HepG2 (cell line): ENCODE data around the gene COMMD8. TPM values are rescaled to one million over a fixed set of nuclear protein-coding genes. Genes with fewer than 3 reads are reported as not detected.

Source experiments
- BRD4 ChIP-seq: sonication (generic); formaldehyde crosslinking; IDR thresholded peaks from 2 replicates; pipeline ENCODE4 v1.4.0; 2020; ENCODE audit warnings: missing genetic modification reagents
- CAMTA2 ChIP-seq: sonication (generic); formaldehyde crosslinking; IDR thresholded peaks from 2 replicates; pipeline ENCODE4 v1.4.0; 2020; ENCODE audit warnings: mild to moderate bottlenecking, missing genetic modification reagents, borderline replicate concordance
- CCDC6 ChIP-seq: sonication (generic); formaldehyde crosslinking; IDR thresholded peaks from 2 replicates; pipeline ENCODE4 v1.8.1; 2022; ENCODE audit warnings: mild to moderate bottlenecking, missing genetic modification reagents, moderate library complexity
- HNRNPK ChIP-seq: fragments of 200-400 bp; formaldehyde crosslinking; IDR thresholded peaks from 2 replicates; pipeline ENCODE4 v1.6.1; 2018; ENCODE audit warnings: low read length, low read depth, moderate library complexity, mild to moderate bottlenecking; ENCODE audit not compliant: poor library complexity, severe bottlenecking
- NFE2L2 ChIP-seq: fragments of 150-350 bp; IDR thresholded peaks from 2 replicates; pipeline ENCODE4 v1.6.1; 2014; ENCODE audit warnings: low read length
- REL ChIP-seq: sonication (generic); formaldehyde crosslinking; conservative IDR thresholded peaks from 2 replicates; pipeline ENCODE4 v1.8.0; 2022; ENCODE audit warnings: mild to moderate bottlenecking, missing genetic modification reagents, moderate library complexity
- SRSF4 ChIP-seq: fragments of 200-400 bp; formaldehyde crosslinking; IDR thresholded peaks from one replicate; pipeline ENCODE4 v1.6.1; 2018; ENCODE audit warnings: mild to moderate bottlenecking, low read depth, low read length, moderate library complexity; ENCODE audit not compliant: poor library complexity, severe bottlenecking
- TCF7 ChIP-seq: sonication (generic); IDR thresholded peaks from 2 replicates; pipeline ENCODE4 v1.6.1; 2016; ENCODE audit warnings: antibody characterized with exemption, low read depth
- ZFP82 ChIP-seq: sonication (generic); formaldehyde crosslinking; IDR thresholded peaks from 2 replicates; pipeline ENCODE4 v1.5.1; 2020; ENCODE audit warnings: mild to moderate bottlenecking, missing genetic modification reagents, borderline replicate concordance
- ZKSCAN5 ChIP-seq: sonication (generic); formaldehyde crosslinking; IDR thresholded peaks from 2 replicates; pipeline ENCODE4 v1.5.1; 2020; ENCODE audit warnings: mild to moderate bottlenecking, missing genetic modification reagents
- ZNF10 ChIP-seq: sonication (generic); formaldehyde crosslinking; IDR thresholded peaks from 2 replicates; pipeline ENCODE4 v1.4.0; 2020; ENCODE audit warnings: mild to moderate bottlenecking, low read depth, missing genetic modification reagents, borderline replicate concordance
- ZNF124 ChIP-seq: sonication (generic); formaldehyde crosslinking; IDR thresholded peaks from 2 replicates; pipeline ENCODE4 v1.4.0; 2020; ENCODE audit warnings: missing genetic modification reagents
- ZNF160 ChIP-seq: sonication (generic); formaldehyde crosslinking; IDR thresholded peaks from 2 replicates; pipeline ENCODE4 v1.8.0; 2022; ENCODE audit warnings: mild to moderate bottlenecking, inconsistent platforms, missing genetic modification reagents
- ZNF468 ChIP-seq: sonication (generic); formaldehyde crosslinking; IDR thresholded peaks from 2 replicates; pipeline ENCODE4 v1.8.0; 2022; ENCODE audit warnings: mild to moderate bottlenecking, moderate library complexity, missing genetic modification reagents
- ZNF737 ChIP-seq: sonication (generic); formaldehyde crosslinking; IDR thresholded peaks from 2 replicates; pipeline ENCODE4 v1.5.0; 2020; ENCODE audit warnings: missing genetic modification reagents, mild to moderate bottlenecking, borderline replicate concordance
- ZNF773 ChIP-seq: sonication (generic); formaldehyde crosslinking; IDR thresholded peaks from 2 replicates; pipeline ENCODE4 v1.4.0; 2020; ENCODE audit warnings: missing genetic modification reagents, borderline replicate concordance
- ZNF776 ChIP-seq: sonication (generic); formaldehyde crosslinking; IDR thresholded peaks from 2 replicates; pipeline ENCODE4 v1.4.0; 2020; ENCODE audit warnings: mild to moderate bottlenecking, missing genetic modification reagents
- ZNF883 ChIP-seq: sonication (generic); formaldehyde crosslinking; IDR thresholded peaks from 2 replicates; pipeline ENCODE4 v1.5.1; 2020; ENCODE audit warnings: mild to moderate bottlenecking, missing genetic modification reagents; ENCODE audit errors: not compliant biosample characterization
- polyA plus RNA-seq, 8 experiments: library from polyadenylated mRNA; depleted of rRNA in 3 of 8; stranded (reverse) in 7 of 8; unstranded in 1 of 8; fragments of >200 nt; fragmentation: Illumina TruSeq in 4 of 8; extraction: Trizol in 4 of 8; gene quantifications; 2 replicates each; pipeline versions ENCODE4 v1.2.1 to v1.2.3, GENCODE V29; 2011 to 2016; ENCODE audit warnings: low read depth in 4 of 8, missing spikeins in 1 of 8, mixed read lengths in 1 of 8; ENCODE audit not compliant: insufficient read depth in 1 of 8
- total RNA-seq, 5 experiments: library from RNA; depleted of rRNA; stranded (reverse); fragments of >200 nt; fragmentation: Illumina TruSeq; extraction: Trizol; gene quantifications; 2 replicates each; pipeline ENCODE4 v1.2.3, GENCODE V29; 2016; ENCODE audit warnings: low read depth in 1 of 5
- TF ChIP-seq, protein P1 (sequence below): sonication (generic); formaldehyde crosslinking; IDR thresholded peaks from 2 replicates; pipeline ENCODE4 v1.4.0; 2020; ENCODE audit warnings: missing genetic modification reagents
- TF ChIP-seq, protein P2 (sequence below): sonication (generic); formaldehyde crosslinking; IDR thresholded peaks from 2 replicates; pipeline ENCODE4 v1.4.0; 2020; ENCODE audit warnings: missing genetic modification reagents
- TF ChIP-seq, protein P3 (sequence below): IDR thresholded peaks from 2 replicates; pipeline ENCODE4 v1.6.1; 2016; ENCODE audit warnings: control low read depth

Gene COMMD8
- total and polyA plus RNA-seq, 2 of the 13 experiments (the other 11 are each of a cell fraction or from before 2014, with no cell fraction given): 7.1 to 20.3 TPM

DNA sequence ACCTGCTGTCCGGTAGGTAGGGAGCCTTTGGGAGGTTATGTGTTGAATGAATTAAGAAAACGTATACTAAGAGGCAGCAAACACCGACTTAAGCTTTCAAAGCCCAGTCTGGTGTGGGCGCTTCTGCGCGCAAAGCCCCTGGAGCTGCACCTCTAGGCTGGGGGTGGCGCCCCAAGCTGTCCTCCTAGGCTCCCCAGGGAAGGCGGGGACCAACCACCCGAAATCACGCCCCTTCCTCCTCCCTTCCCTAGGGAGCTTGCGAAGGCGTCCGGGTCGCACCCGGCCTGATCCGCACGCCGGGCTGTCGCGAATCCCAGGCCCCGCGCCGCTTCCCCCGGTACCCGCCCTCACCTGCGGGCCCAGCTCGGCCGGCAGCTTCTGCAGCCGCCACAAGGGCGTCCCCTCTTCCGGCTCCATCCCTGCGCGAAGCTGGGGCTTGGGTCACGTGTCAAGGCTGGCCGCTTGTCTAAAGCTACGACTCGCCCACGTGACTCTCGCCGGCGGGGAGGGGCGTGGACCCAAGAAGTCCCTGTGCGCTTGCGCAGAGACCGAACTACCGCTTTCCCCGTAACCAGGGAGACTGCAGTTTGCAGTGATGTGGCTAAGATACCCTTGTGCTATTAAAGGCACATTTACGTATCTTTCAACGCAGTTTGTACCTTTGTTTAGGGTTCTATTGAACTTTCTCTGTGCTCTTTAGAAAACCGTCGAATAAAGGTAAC is at the start of gene COMMD8 (continued):
- no peak for TF ChIP-seq CAMTA2 (CRISPR knock-in tag)
- TF ChIP-seq ZNF773 (CRISPR knock-in tag): no peak
- no peak for TF ChIP-seq ZNF10 (CRISPR knock-in tag)
- TF ChIP-seq, protein P1, sequence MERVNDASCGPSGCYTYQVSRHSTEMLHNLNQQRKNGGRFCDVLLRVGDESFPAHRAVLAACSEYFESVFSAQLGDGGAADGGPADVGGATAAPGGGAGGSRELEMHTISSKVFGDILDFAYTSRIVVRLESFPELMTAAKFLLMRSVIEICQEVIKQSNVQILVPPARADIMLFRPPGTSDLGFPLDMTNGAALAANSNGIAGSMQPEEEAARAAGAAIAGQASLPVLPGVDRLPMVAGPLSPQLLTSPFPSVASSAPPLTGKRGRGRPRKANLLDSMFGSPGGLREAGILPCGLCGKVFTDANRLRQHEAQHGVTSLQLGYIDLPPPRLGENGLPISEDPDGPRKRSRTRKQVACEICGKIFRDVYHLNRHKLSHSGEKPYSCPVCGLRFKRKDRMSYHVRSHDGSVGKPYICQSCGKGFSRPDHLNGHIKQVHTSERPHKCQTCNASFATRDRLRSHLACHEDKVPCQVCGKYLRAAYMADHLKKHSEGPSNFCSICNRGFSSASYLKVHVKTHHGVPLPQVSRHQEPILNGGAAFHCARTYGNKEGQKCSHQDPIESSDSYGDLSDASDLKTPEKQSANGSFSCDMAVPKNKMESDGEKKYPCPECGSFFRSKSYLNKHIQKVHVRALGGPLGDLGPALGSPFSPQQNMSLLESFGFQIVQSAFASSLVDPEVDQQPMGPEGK (CRISPR knock-in tag): peak; percentile 80
- peak; percentile 25; the same call in 1 of the 2 replicates for TF ChIP-seq ZNF776 (CRISPR knock-in tag)
- TF ChIP-seq HNRNPK: peak; percentile 52
- TF ChIP-seq REL (CRISPR knock-in tag): no peak
- 0 out of 2 replicates have a peak, but pooled peaks have one; percentile 67 for TF ChIP-seq ZNF124 (CRISPR knock-in tag)
- TF ChIP-seq ZKSCAN5 (CRISPR knock-in tag): no peak
- peak; percentile 24 for TF ChIP-seq ZNF883 (CRISPR knock-in tag)
- TF ChIP-seq ZNF737 (CRISPR knock-in tag): no peak
- TF ChIP-seq, protein P2, sequence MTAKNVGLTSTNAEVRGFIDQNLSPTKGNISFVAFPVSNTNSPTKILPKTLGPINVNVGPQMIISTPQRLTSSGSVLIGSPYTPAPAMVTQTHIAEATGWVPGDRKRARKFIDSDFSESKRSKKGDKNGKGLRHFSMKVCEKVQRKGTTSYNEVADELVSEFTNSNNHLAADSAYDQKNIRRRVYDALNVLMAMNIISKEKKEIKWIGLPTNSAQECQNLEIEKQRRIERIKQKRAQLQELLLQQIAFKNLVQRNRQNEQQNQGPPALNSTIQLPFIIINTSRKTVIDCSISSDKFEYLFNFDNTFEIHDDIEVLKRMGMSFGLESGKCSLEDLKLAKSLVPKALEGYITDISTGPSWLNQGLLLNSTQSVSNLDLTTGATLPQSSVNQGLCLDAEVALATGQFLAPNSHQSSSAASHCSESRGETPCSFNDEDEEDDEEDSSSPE (CRISPR knock-in tag): peak; percentile 72
- TF ChIP-seq ZNF468 (CRISPR knock-in tag): no peak
- peak; percentile 75 for TF ChIP-seq CCDC6 (CRISPR knock-in tag)
- TF ChIP-seq, protein P3, sequence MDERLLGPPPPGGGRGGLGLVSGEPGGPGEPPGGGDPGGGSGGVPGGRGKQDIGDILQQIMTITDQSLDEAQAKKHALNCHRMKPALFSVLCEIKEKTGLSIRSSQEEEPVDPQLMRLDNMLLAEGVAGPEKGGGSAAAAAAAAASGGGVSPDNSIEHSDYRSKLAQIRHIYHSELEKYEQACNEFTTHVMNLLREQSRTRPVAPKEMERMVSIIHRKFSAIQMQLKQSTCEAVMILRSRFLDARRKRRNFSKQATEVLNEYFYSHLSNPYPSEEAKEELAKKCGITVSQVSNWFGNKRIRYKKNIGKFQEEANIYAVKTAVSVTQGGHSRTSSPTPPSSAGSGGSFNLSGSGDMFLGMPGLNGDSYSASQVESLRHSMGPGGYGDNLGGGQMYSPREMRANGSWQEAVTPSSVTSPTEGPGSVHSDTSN (CRISPR knock-in tag): no peak
- TF ChIP-seq ZNF160 (CRISPR knock-in tag): no peak
- TF ChIP-seq TCF7: no peak
- no peak for TF ChIP-seq SRSF4
- no peak for TF ChIP-seq NFE2L2
- no peak for TF ChIP-seq BRD4 (CRISPR knock-in tag)
- TF ChIP-seq ZFP82 (CRISPR knock-in tag): no peak
